ENCODE measurements around the gene TOR3A.

DNA sequence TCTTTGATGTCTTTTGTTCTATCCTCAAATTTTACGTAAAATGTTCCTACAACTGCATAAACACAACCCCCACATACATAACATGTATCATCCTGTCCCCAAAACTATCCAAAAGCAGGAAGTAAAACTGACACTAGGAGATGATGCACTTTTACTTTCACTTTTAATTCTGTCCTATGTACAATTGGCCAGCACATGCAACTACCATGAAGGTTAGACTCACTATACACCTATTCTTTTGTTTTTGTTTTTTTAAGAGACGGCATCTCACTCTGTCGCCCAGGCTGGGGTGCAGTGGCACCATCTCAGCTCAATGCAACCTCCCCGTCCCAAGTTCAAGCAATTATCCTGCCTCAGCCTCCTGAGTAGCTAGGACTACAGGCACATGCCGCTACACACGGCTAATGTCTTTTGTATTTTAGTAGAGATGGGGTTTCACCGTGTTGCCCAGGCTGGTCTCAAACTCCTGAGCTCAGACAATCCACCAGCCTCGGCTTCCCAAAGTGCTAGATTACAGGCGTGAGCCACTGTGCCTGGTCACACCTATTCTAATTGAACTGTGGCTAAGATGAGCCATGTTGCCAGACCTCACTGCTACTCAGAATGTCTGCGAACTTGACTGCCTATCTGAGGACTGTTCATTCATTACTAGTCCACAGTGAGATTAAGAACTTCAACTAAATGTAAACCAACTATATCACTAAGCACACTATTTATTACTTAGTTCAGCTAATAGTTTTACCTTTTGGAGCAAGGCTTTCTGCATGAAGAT is 48.0 kb downstream of the TOR3A start:
- TF ChIP-seq, protein P1, sequence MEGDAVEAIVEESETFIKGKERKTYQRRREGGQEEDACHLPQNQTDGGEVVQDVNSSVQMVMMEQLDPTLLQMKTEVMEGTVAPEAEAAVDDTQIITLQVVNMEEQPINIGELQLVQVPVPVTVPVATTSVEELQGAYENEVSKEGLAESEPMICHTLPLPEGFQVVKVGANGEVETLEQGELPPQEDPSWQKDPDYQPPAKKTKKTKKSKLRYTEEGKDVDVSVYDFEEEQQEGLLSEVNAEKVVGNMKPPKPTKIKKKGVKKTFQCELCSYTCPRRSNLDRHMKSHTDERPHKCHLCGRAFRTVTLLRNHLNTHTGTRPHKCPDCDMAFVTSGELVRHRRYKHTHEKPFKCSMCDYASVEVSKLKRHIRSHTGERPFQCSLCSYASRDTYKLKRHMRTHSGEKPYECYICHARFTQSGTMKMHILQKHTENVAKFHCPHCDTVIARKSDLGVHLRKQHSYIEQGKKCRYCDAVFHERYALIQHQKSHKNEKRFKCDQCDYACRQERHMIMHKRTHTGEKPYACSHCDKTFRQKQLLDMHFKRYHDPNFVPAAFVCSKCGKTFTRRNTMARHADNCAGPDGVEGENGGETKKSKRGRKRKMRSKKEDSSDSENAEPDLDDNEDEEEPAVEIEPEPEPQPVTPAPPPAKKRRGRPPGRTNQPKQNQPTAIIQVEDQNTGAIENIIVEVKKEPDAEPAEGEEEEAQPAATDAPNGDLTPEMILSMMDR (IDR thresholded peaks at IDR 0.05) = no peak
- TF ChIP-seq POLR2A (IDR thresholded peaks at IDR 0.05) = no peak

Data from testis (tissue), 2 donors.